Measurements from ENCODE around the gene SCYGR1. TPM values are rescaled to one million over a fixed set of nuclear protein-coding genes. Genes with fewer than 3 reads are reported as not detected.

SCYGR1 gene
- total RNA-seq, 1 experiment from 2014 or later: not detected

GRCh38 chr2:227416701-227417100 lies 29.0 kb upstream of the SCYGR1 start:
- ATAC-seq: no peak
- H3K36me3 ChIP-seq (ENCODE audit: control insufficient read depth, insufficient read depth, low read length): no peaks in the 10 kb centered on the region
- H3K4me3 ChIP-seq (ENCODE audit: low read depth in 2 of 2, low read length in 2 of 2): no peak overlapping the region
- POLR2A ChIA-PET: interaction anchor here (0.6 kb wide), 1 partner anchor 50 kb away, joined by 3 read pairs; no protein-coding TSS in a partner anchor
- intact Hi-C loops (cut with micrococcal nuclease; ENCODE audit: unreplicated experiment) (no loop called here), in situ Hi-C loops (cut with HindIII; ENCODE audit: low pct_unique_long_range_greater_than_20kb, low sequenced_read_pairs) (no loop called here)
- no TSS peak for BruUV-seq (replicated peaks)
- H3K9me3 ChIP-seq (ENCODE audit: control insufficient read depth, insufficient read depth, low read depth, low read length): no peaks in the 10 kb centered on the region
- no peaks in the 10 kb centered on the region for H3K27me3 ChIP-seq (ENCODE audit: control insufficient read depth, insufficient read depth, low read length)
- TF ChIP-seq, protein P1, sequence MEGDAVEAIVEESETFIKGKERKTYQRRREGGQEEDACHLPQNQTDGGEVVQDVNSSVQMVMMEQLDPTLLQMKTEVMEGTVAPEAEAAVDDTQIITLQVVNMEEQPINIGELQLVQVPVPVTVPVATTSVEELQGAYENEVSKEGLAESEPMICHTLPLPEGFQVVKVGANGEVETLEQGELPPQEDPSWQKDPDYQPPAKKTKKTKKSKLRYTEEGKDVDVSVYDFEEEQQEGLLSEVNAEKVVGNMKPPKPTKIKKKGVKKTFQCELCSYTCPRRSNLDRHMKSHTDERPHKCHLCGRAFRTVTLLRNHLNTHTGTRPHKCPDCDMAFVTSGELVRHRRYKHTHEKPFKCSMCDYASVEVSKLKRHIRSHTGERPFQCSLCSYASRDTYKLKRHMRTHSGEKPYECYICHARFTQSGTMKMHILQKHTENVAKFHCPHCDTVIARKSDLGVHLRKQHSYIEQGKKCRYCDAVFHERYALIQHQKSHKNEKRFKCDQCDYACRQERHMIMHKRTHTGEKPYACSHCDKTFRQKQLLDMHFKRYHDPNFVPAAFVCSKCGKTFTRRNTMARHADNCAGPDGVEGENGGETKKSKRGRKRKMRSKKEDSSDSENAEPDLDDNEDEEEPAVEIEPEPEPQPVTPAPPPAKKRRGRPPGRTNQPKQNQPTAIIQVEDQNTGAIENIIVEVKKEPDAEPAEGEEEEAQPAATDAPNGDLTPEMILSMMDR (IDR thresholded peaks at IDR 0.05): no peak
- TF ChIP-seq, protein P2, sequence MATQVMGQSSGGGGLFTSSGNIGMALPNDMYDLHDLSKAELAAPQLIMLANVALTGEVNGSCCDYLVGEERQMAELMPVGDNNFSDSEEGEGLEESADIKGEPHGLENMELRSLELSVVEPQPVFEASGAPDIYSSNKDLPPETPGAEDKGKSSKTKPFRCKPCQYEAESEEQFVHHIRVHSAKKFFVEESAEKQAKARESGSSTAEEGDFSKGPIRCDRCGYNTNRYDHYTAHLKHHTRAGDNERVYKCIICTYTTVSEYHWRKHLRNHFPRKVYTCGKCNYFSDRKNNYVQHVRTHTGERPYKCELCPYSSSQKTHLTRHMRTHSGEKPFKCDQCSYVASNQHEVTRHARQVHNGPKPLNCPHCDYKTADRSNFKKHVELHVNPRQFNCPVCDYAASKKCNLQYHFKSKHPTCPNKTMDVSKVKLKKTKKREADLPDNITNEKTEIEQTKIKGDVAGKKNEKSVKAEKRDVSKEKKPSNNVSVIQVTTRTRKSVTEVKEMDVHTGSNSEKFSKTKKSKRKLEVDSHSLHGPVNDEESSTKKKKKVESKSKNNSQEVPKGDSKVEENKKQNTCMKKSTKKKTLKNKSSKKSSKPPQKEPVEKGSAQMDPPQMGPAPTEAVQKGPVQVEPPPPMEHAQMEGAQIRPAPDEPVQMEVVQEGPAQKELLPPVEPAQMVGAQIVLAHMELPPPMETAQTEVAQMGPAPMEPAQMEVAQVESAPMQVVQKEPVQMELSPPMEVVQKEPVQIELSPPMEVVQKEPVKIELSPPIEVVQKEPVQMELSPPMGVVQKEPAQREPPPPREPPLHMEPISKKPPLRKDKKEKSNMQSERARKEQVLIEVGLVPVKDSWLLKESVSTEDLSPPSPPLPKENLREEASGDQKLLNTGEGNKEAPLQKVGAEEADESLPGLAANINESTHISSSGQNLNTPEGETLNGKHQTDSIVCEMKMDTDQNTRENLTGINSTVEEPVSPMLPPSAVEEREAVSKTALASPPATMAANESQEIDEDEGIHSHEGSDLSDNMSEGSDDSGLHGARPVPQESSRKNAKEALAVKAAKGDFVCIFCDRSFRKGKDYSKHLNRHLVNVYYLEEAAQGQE (IDR thresholded peaks at IDR 0.05; ENCODE audit: insufficient read depth in 1 of 2, low read depth in 2 of 2, low read length in 1 of 2): no peak
- no peak for TF ChIP-seq SIN3A (IDR thresholded peaks at IDR 0.05; ENCODE audit: borderline replicate concordance, insufficient read depth, low read depth, low read length)
- no peak for DNase-seq (ENCODE audit: low read depth, low spot score)
- H3K4me1 ChIP-seq (ENCODE audit: control insufficient read depth, insufficient read depth, low read length): no peaks in the 10 kb centered on the region
- no peak overlapping the region for H3K27ac ChIP-seq (ENCODE audit: low read length)
- CTCF ChIA-PET: no interaction called here

GRCh38 chr2:227415538-227416424 lies 28.0 kb upstream of the SCYGR1 start:
- no peak overlapping the region for H3K4me3 ChIP-seq (ENCODE audit: low read depth in 2 of 2, low read length in 2 of 2)
- no peaks in the 10 kb centered on the region for H3K27me3 ChIP-seq (ENCODE audit: control insufficient read depth, insufficient read depth, low read length)
- in situ Hi-C loops (cut with HindIII; ENCODE audit: low pct_unique_long_range_greater_than_20kb, low sequenced_read_pairs) (no loop called here), intact Hi-C loops (cut with micrococcal nuclease; ENCODE audit: unreplicated experiment) (no loop called here)
- H3K36me3 ChIP-seq (ENCODE audit: control insufficient read depth, insufficient read depth, low read length): no peaks in the 10 kb centered on the region
- H3K9me3 ChIP-seq (ENCODE audit: control insufficient read depth, insufficient read depth, low read depth, low read length): no peaks in the 10 kb centered on the region
- BruUV-seq (replicated peaks): no TSS peak
- no peak overlapping the region for H3K27ac ChIP-seq (ENCODE audit: low read length)
- DNase-seq (ENCODE audit: low read depth, low spot score) (no peak), ATAC-seq (peak; percentile 67; the same call in 1 of the 2 replicates)
- ChIA-PET CTCF (interaction anchor here (0.7 kb wide), 1 partner anchor 117 kb away, joined by 10 read pairs; no protein-coding TSS in a partner anchor), POLR2A (interaction anchor here (0.6 to 0.7 kb wide), 3 partner anchors 9 to 710 kb away, joined by 3 to 4 read pairs (median 3); no protein-coding TSS in a partner anchor)
- H3K4me1 ChIP-seq (ENCODE audit: control insufficient read depth, insufficient read depth, low read length): no peaks in the 10 kb centered on the region
- TF ChIP-seq POLR2AphosphoS5 (IDR thresholded peaks at IDR 0.05; ENCODE audit: low read depth, low read length) (no peak), SIN3A (IDR thresholded peaks at IDR 0.05; ENCODE audit: borderline replicate concordance, insufficient read depth, low read depth, low read length) (no peak), TCF7L2 (IDR thresholded peaks at IDR 0.05; ENCODE audit: low read depth, low read length) (no peak)
- TF ChIP-seq, protein P1 (IDR thresholded peaks at IDR 0.05): no peak
- TF ChIP-seq, protein P2 (IDR thresholded peaks at IDR 0.05; ENCODE audit: insufficient read depth in 1 of 2, low read depth in 2 of 2, low read length in 1 of 2): no peak
